Endothelial cell of umbilical vein (primary cell): Measurements from ENCODE around the gene SCAF1. TPM values are rescaled to one million over a fixed set of nuclear protein-coding genes. Genes with fewer than 3 reads are reported as not detected.

Source experiments
- BruUV-seq: library from RNA; stranded (reverse); fragments of 400-500 nt; replicated peaks from 2 replicates; lab custom pipeline; 2021; lab: Mats Ljungman, UMichigan
- CTCF ChIA-PET: fragments of 300-600, 350-600 bp; sonication (Branson Sonifier 250); formaldehyde crosslinking; loops from one replicate; lab custom pipeline; 2021; ENCODE audit warnings: antibody characterized with exemption, inconsistent platforms; lab: Charles Lee
- POLR2A ChIA-PET: fragments of 300-600, 350-600 bp; sonication (Branson Sonifier 250); formaldehyde crosslinking; loops from one replicate; lab custom pipeline; 2021; ENCODE audit warnings: antibody characterized with exemption, inconsistent platforms; lab: Charles Lee
- DNase-seq: peaks from one replicate; pipeline ENCODE4 v3.0.0-alpha.2; 2011; ENCODE audit warnings: low read depth, low spot score
- FAIRE-seq: peaks from 2 replicates; lab custom pipeline; 2011; peaks lifted over from hg19 to GRCh38; lab: Jason Lieb, UNC
- H2AFZ ChIP-seq: 2 replicates; pipeline ENCODE4 v1.6.0; 2012; ENCODE audit warnings: low read depth, low read length, control low read depth, inconsistent platforms
- H3K27ac ChIP-seq: 2 replicates; pipeline ENCODE4 v1.5.1; 2011; ENCODE audit warnings: low read depth, mild to moderate bottlenecking, control low read depth, low read length, moderate library complexity; ENCODE audit not compliant: insufficient read depth
- H3K27me3 ChIP-seq, 2 experiments: 2 replicates each; pipeline versions ENCODE4 v1.6.0 to v1.6.1; 2011; ENCODE audit warnings: low read length in 2 of 2, mixed read lengths in 1 of 2; ENCODE audit not compliant: control insufficient read depth in 2 of 2, insufficient read depth in 2 of 2
- H3K36me3 ChIP-seq, 2 experiments: 2 replicates in 1 of 2; 3 replicates in 1 of 2; pipeline ENCODE4 v1.5.1; 2011; ENCODE audit warnings: low read length in 2 of 2, mild to moderate bottlenecking in 1 of 2, moderate library complexity in 1 of 2; ENCODE audit not compliant: control insufficient read depth in 2 of 2, insufficient read depth in 2 of 2; ENCODE audit errors: extremely low read depth in 1 of 2
- H3K4me1 ChIP-seq: 3 replicates; pipeline ENCODE4 v1.5.1; 2011; ENCODE audit warnings: mild to moderate bottlenecking, low read length; ENCODE audit not compliant: control insufficient read depth, insufficient read depth; ENCODE audit errors: extremely low read depth
- H3K4me2 ChIP-seq: 2 replicates; pipeline ENCODE4 v1.6.1; 2011; ENCODE audit warnings: low read length, control low read depth, mixed read lengths; ENCODE audit not compliant: insufficient read depth
- H3K4me3 ChIP-seq, 3 experiments: fragments of 200-600 bp in 1 of 3; sonication (generic), shearing (Covaris generic) in 1 of 3; replicated peaks in 1 of 3; 2 replicates each; pipeline ENCODE4 v1.5.1; 2011 to 2016; ENCODE audit warnings: control low read depth in 3 of 3, low read length in 3 of 3, mild to moderate bottlenecking in 2 of 3, inconsistent platforms in 1 of 3, low read depth in 1 of 3, moderate library complexity in 1 of 3; ENCODE audit not compliant: insufficient read depth in 1 of 3
- H3K79me2 ChIP-seq: 2 replicates; pipeline ENCODE4 v1.6.0; 2012; ENCODE audit warnings: low read length, inconsistent platforms; ENCODE audit not compliant: control insufficient read depth, insufficient read depth
- H3K9ac ChIP-seq: replicated peaks from 2 replicates; pipeline ENCODE3; 2011; ENCODE audit warnings: low read length, control low read depth; ENCODE audit not compliant: insufficient read depth; ENCODE audit errors: extremely low read depth
- H3K9me1 ChIP-seq: replicated peaks from 3 replicates; pipeline ENCODE4 v1.6.0; 2011; ENCODE audit warnings: mild to moderate bottlenecking, low read length; ENCODE audit not compliant: control insufficient read depth, insufficient read depth; ENCODE audit errors: extremely low read depth
- H3K9me3 ChIP-seq: replicated peaks from 2 replicates; pipeline ENCODE4 v1.5.1; 2012; ENCODE audit warnings: low read length, inconsistent platforms; ENCODE audit not compliant: control insufficient read depth, insufficient read depth
- H4K20me1 ChIP-seq: replicated peaks from 2 replicates; pipeline ENCODE3; 2011; ENCODE audit warnings: mild to moderate bottlenecking, low read length; ENCODE audit not compliant: control insufficient read depth, insufficient read depth; ENCODE audit errors: extremely low read depth
- CTCF ChIP-seq, 2 donors: IDR thresholded peaks; 1 replicate in 1 of 2; 2 replicates in 1 of 2; pipeline ENCODE4 v1.5.1; 2011; ENCODE audit warnings: low read length in 2 of 2, mild to moderate bottlenecking in 2 of 2, moderate library complexity in 2 of 2, control low read depth in 1 of 2, inconsistent platforms in 1 of 2, low read depth in 1 of 2; ENCODE audit not compliant: insufficient read depth in 1 of 2; ENCODE audit errors: extremely low read depth in 1 of 2
- EZH2 ChIP-seq: IDR thresholded peaks from 2 replicates; pipeline ENCODE4 v1.6.1; 2012; ENCODE audit warnings: borderline replicate concordance, low read depth, mild to moderate bottlenecking, moderate library complexity, low read length, inconsistent platforms; ENCODE audit not compliant: severe bottlenecking
- FOS ChIP-seq: IDR thresholded peaks from 2 replicates; pipeline ENCODE4 v1.6.1; 2011; ENCODE audit warnings: mild to moderate bottlenecking, low read length, moderate library complexity, borderline replicate concordance; ENCODE audit not compliant: insufficient read depth
- GATA2 ChIP-seq: IDR thresholded peaks from 2 replicates; pipeline ENCODE4 v1.7.0; 2011; ENCODE audit warnings: low read depth, mild to moderate bottlenecking, moderate library complexity, mixed read lengths, low read length; ENCODE audit not compliant: insufficient read length, insufficient read depth
- JUN ChIP-seq: IDR thresholded peaks from 2 replicates; pipeline ENCODE4 v1.6.1; 2011; ENCODE audit warnings: borderline replicate concordance, low read depth; ENCODE audit not compliant: insufficient read length, insufficient read depth
- MAX ChIP-seq: IDR thresholded peaks from 2 replicates; pipeline ENCODE4 v1.6.1; 2011; ENCODE audit not compliant: insufficient read depth, insufficient read length
- MYC ChIP-seq: IDR thresholded peaks from one replicate; pipeline ENCODE4 v1.6.1; 2011; ENCODE audit warnings: mild to moderate bottlenecking, low read depth, low read length
- POLR2A ChIP-seq: IDR thresholded peaks from 2 replicates; pipeline ENCODE4 v1.6.1; 2012; ENCODE audit warnings: low read depth, mild to moderate bottlenecking, control low read depth, low read length
- POLR2AphosphoS5 ChIP-seq: IDR thresholded peaks from 2 replicates; pipeline ENCODE4 v1.6.1; 2012; ENCODE audit warnings: low read depth, mild to moderate bottlenecking, control low read depth, low read length, moderate library complexity; ENCODE audit not compliant: insufficient read depth
- dilution Hi-C: fragments of 300-500 bp; cut with MboI; formaldehyde crosslinking; loops from one replicate; pipeline ENCODE4 v1.15.0; 2019; ENCODE audit warnings: low sequenced_read_pairs; ENCODE audit not compliant: extremely low pct_ligation_motif_present
- intact Hi-C: fragments of 100-400 bp; cut with micrococcal nuclease; formaldehyde crosslinking; loops from one replicate; pipeline ENCODE4 v1.10.0; 2022
- polyA plus RNA-seq, 4 experiments: library from polyadenylated mRNA; depleted of rRNA in 3 of 4; stranded (reverse) in 3 of 4; unstranded in 1 of 4; fragments of >200 nt; gene quantifications; 2 replicates each; pipeline versions ENCODE4 v1.2.1 to v1.2.3, GENCODE V29; 2011 to 2012; ENCODE audit warnings: missing spikeins in 1 of 4
- total RNA-seq: library from RNA; stranded (reverse); gene quantifications from 2 replicates; pipeline ENCODE4 v1.2.3, GENCODE V29; 2021

SCAF1 gene
- total and polyA plus RNA-seq, 2 donors (not counting 3 experiments of a cell fraction or from before 2014, with no cell fraction given), result 13.3 to 75.8 TPM

DNA sequence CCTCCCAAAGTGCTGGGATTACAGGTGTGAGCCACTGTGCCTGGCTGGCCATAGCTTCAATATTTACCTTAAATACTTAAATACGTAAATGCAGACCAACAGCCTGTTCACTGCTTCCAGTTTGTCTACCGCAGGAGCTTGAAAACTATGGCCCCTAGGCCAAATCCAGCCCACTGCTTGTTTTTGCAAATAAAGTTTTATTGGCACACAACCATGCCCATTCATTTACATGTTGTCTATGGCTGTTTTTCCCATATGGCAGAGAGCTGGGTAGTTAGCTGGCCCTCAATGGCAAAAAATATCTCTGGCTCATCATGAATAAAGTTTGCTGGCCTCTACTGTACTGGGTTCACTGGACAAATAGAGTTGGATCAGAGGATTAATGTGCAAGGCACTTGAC is 39.2 kb upstream of the SCAF1 start:
- H3K79me2 ChIP-seq, result peaks cover 37% of the 10 kb centered on the region
- POLR2A ChIA-PET, result no interaction called here

More for the DNA sequence above, 39.2 kb upstream of the SCAF1 start:
- no peak for FAIRE-seq
- Histone ChIP-seq H3K4me1 (no peaks in the 10 kb centered on the region), H4K20me1 (no peaks in the 10 kb centered on the region), H3K27me3 (no peaks in the 10 kb centered on the region), H3K9me1 (no peaks in the 10 kb centered on the region), H3K9ac (no peak overlapping the region), H3K4me2 (no peak overlapping the region), H3K9me3 (no peaks in the 10 kb centered on the region), H3K4me3 (no peak overlapping the region), H3K27ac (no peak overlapping the region), H3K36me3 (peaks cover 7 to 46% of the 10 kb centered on the region in 2 experiments), H2AFZ (no peak overlapping the region)
- BruUV-seq, result no TSS peak
- TF ChIP-seq POLR2A (no peak), CTCF (IDR thresholded peaks at IDR 0.05; ENCODE audit: extremely low read depth in 1 of 2, insufficient read depth in 1 of 2, low read depth in 1 of 2, low read length in 2 of 2) (no peak), EZH2 (no peak), MAX (no peak), JUN (no peak), MYC (no peak), GATA2 (no peak), FOS (no peak), POLR2AphosphoS5 (no peak)
- dilution Hi-C loops (no loop called here), intact Hi-C loops (no loop called here)
- CTCF ChIA-PET, result no interaction called here
- DNase-seq, result no peak
